GM18873 (cell line): ENCODE data around the gene CLK2.
A peak's percentile ranks its signal among the peaks of the same experiment; 100 is the strongest.

Experiments
- ATAC-seq: cut with Tn5 transposase; IDR thresholded peaks from one replicate; pipeline ENCODE4 v1.9.1; 2021; ENCODE audit warnings: mild to moderate bottlenecking, moderate library complexity, moderate number of reproducible peaks; ENCODE audit not compliant: unreplicated experiment, low FRiP score

Gene CLK2

GRCh38 chr1:155273343-155274245, at the start of gene CLK2:
CLK2 (minus strand) TSS chr1:155273504; CDS start chr1:155270977, 2,527 bp downstream.
- ATAC-seq, result peak; percentile 59

DNA sequence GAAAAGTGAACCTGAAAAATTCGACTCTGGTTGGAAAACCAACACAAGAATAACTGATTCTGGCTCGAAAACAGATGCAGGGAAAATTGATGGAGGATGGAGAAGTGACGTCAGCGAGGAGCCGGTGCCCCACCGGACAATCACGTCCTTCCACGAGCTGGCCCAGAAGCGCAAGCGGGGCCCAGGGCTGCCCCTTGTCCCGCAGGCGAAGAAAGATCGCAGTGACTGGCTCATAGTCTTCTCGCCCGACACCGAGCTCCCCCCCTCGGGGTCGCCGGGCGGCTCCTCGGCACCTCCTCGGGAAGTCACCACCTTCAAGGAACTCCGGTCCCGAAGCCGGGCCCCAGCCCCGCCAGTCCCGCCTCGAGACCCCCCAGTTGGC, 49.3 kb upstream of the CLK2 start:
- ATAC-seq, result no peak

- no peak for ATAC-seq
Observed at GRCh38 chr1:155321639-155322503, 48.6 kb upstream of the CLK2 start.

GRCh38 chr1:155320661-155321617, 47.6 kb upstream of the CLK2 start, which contains the start of gene RUSC1:
RUSC1 (plus strand) TSS chr1:155320894; CDS start chr1:155321774, 880 bp downstream.
- no peak for ATAC-seq

DNA sequence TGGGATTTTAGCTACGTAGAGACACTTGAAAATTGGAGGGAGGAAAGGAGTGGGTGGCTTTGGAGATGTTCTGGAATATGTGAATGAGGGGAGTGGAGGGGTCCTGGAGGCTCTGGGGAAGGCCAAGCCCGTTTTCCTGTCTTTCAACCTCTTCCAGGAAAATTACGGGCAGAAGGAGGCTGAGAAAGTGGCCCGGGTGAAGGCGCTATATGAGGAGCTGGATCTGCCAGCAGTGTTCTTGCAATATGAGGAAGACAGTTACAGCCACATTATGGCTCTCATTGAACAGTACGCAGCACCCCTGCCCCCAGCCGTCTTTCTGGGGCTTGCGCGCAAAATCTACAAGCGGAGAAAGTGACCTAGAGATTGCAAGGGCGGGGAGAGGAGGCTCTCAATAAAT, 46.9 kb upstream of the CLK2 start:
- no peak for ATAC-seq

DNA sequence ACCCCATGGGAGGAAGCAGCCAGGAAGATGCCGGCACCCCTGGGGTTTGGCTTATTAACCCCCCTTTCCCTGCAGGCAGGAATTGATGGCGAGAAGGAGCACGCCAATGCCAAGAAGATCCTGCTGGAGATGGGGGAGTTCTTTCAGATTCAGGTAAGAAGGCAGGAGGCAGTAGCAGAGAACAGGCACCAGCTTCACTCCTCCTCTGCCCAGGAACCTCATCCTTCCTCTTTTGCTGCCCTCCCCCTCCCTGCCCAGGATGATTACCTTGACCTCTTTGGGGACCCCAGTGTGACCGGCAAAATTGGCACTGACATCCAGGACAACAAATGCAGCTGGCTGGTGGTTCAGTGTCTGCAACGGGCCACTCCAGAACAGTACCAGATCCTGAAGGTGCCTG, 46.2 kb upstream of the CLK2 start:
- no peak for ATAC-seq

DNA sequence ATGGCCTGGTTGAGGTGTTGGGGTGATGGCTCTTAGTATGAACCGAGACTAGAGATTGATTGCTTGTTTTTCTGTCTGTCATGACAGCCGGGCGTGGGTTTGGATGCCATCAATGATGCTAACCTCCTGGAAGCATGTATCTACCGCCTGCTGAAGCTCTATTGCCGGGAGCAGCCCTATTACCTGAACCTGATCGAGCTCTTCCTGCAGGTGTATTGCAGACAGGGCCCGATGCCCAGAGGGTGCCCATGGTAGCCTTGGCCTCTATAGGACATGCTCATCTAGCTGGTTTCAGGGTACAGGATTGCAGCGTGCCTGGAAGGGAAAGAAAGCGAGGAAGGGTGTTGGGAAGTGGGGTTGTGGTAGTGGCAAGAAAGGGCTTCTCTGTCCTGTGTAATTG, 44.8 kb upstream of the CLK2 start:
- no peak for ATAC-seq

- ATAC-seq, result no peak
Observed at GRCh38 chr1:155316922-155317321, 43.6 kb upstream of the CLK2 start.

- ATAC-seq, result no peak
Observed at GRCh38 chr1:155313261-155313660, 40.0 kb upstream of the CLK2 start.

GRCh38 chr1:155309423-155310021, 36.2 kb upstream of the CLK2 start:
- ATAC-seq, result no peak

DNA sequence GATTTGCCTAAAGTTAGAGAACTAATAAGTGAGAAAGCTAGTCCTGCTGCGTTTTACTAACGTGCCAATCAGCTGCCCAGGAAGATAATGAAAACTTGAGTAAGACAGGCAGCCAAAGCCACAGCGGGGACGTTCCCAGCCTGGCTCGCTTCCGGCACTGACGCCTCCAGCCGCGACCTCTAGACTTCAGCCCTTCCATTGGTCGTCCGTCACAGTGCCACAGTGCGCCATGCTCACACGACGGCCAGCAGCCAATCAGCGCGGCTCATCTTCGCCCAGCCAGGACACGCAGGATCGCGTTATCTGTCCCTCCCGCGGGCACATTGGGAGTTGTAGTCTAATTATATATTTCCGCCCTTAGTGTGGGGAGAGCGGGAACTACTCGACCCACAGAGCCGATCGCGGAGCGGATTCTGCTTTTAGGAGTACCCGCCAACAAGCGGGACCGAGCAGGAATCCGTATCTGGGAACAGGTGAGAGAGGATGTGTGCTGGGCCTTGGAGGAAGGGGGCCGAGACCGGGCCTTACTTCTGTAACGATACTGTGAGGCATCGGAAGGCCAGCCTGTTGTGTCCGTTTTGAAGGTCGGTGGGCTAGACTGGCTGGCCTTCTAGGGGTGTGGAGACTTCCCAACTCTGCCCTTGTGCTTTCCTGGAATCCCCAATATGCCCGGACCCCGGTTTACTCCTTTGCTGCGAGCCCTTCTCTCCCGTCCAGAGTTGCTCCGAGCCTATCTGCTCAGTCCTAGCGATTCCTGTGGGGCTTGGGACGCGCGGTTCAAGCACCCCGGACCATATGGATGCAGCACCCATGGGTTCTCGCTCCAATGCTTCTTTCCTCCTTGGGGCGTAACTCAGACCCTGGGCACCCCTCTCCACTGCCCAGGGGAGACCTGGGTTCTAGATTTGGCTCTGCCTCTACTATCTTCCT, 35.5 kb upstream of the CLK2 start, which contains the start of gene FDPS:
TSS of gene FDPS (plus strand) at position 374 of the 930 bp plus-strand sequence. CDS start 924 bp downstream, outside the sequence.
- peak; percentile 86 for ATAC-seq

GRCh38 chr1:155307247-155307740, 34.0 kb upstream of the CLK2 start:
- ATAC-seq, result no peak

- ATAC-seq, result no peak
Observed at GRCh38 chr1:155305881-155306391, 32.6 kb upstream of the CLK2 start.

DNA sequence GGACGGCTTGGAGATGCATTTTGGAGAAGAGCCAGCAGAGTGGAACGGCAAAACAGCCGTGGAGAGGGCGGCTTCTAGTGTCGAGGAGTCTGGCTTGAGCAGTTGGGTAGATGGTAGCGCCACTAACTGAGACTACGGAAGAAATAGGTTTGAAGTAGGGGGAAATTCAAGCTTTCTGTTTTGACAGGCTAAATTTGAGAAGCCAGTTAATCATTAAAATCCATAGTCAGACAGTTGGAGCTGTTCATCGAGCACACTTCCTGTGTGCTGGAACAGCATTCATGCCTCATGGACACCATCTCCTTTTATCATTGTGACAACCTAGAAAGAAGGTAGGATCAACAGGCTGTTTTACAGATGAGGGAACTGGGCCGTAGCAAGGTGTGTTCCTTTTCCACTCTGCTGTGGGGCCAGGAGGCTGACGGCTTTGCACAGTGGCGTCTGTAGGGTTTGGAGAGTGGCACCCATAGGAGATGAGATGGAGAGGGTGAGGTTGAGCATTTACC, 31.3 kb upstream of the CLK2 start:
- ATAC-seq, result no peak

GRCh38 chr1:155301342-155301841, 28.1 kb upstream of the CLK2 start, which contains the start of gene PKLR:
PKLR (minus strand) TSS chr1:155301438; CDS start chr1:155301395, 43 bp downstream.
- no peak for ATAC-seq

- no peak for ATAC-seq
Observed at GRCh38 chr1:155300553-155301329, 27.4 kb upstream of the CLK2 start.

DNA sequence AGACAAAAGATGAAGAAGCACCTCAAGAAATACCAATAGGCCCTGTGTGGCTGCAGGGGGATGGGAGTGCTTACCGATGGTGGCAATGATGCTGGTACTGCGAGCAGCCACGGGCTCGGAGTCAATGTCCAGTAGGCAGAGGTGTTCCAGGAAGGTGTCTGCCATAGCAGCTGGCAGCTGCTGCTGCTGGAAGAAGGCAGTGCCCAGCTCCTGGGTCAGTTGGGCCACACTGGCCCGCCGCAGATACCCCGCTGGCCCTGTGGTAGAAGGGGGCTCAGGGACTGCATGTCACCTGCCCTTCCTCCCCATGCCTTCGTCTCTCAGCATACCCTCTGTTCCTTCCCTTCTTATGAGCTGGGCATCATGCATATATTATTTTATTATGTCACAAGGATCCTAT, 26.7 kb upstream of the CLK2 start:
- ATAC-seq, result no peak
